MG63 (cell line): ENCODE measurements around the gene WNK2. TPM values are rescaled to one million over a fixed set of nuclear protein-coding genes. Genes with fewer than 3 reads are reported as not detected.

ENCODE experiments used
- DNase-seq: peaks from one replicate; pipeline ENCODE4 v3.0.0-alpha.2; 2020
- H3K27me3 ChIP-seq: fragments of 250-450 bp; sonication (Bioruptor Pico); 2 replicates; pipeline ENCODE4 v1.5.1; 2020; ENCODE audit warnings: mild to moderate bottlenecking, moderate library complexity
- H3K36me3 ChIP-seq: fragments of 250-450 bp; sonication (Bioruptor Pico); 2 replicates; pipeline ENCODE4 v1.5.1; 2020; ENCODE audit warnings: mild to moderate bottlenecking, moderate library complexity
- H3K4me3 ChIP-seq: fragments of 250-450 bp; sonication (Bioruptor Pico); 2 replicates; pipeline ENCODE4 v1.5.1; 2020; ENCODE audit warnings: mild to moderate bottlenecking, moderate library complexity
- H3K9me3 ChIP-seq: fragments of 250-450 bp; sonication (Bioruptor Pico); 2 replicates; pipeline ENCODE4 v1.5.1; 2020; ENCODE audit warnings: mild to moderate bottlenecking, moderate library complexity
- total RNA-seq: library from RNA; depleted of rRNA; stranded (reverse); fragments of >200 nt; shearing (Covaris generic); gene quantifications from 2 replicates; pipeline ENCODE4 v1.2.3, GENCODE V29; 2014; ENCODE audit warnings: low replicate concordance

WNK2 gene
- total RNA-seq, 1 experiment from 2014 or later, result 1.1 TPM

DNA sequence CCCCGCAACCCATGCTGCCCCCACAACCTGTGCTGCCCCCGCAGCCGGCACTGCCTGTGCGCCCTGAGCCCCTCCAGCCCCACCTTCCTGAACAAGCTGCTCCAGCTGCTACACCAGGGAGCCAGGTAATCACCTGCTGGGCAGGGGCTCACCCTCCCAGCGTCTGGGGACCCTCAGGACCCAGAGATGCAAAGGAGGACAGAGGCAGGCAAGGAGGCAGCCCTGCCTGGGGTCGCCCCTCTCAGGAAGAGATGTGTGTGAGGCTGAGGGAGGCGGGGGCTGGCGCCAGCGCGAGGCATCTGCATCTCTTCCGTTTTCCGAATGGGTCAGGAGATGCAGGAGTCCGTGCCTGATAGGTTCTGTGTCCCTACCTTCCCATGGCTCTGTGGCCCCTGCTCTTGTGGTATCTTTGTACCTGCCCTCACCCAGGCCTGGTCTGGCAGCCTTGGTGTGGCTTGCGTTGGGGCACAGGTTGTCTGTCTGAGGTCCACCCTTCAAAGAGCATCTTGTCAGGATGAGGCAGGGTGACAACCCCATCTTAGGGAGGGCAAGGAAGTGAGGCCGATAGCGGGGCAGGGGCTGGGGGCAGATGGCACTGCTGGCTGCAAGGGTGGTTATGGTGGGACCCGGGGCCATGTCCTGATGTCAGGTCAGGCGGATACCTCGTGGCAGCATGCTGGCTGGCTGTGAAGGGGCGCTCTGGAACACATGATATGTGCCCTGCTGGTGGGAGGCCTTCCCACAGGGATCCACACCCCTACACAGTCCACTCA, 75.7 kb downstream of the WNK2 start:
- H3K4me3 ChIP-seq, result no peak overlapping the region
- no peaks in the 10 kb centered on the region for H3K36me3 ChIP-seq
- no peaks in the 10 kb centered on the region for H3K9me3 ChIP-seq
- DNase-seq, result no peak
- H3K27me3 ChIP-seq, result no peaks in the 10 kb centered on the region

- Histone ChIP-seq H3K4me3 (no peak overlapping the region), H3K9me3 (no peaks in the 10 kb centered on the region), H3K27me3 (no peaks in the 10 kb centered on the region), H3K36me3 (no peaks in the 10 kb centered on the region)
- DNase-seq, result no peak
These were observed 76.5 kb downstream of the WNK2 start for GRCh38 chr9:93260263-93261066.

DNA sequence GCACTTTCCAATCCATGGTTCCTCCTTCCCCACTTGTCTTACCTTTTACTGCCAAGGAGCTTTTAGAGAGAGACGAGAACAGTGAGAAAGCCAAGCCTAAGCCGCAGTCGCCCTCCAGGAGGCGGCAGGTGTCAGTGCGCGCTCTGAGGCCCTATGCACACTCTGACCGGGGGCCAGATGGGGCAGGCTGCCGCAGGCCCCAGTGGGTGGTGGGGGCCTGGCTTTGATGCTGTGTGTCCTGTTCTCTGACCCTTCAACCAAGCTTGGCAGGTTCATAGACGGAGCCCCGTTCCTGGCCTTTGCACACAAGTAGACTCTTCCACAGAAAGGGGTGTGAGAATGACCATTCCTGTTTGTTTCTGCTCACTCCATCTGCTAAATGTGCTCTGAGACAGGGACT, 77.3 kb downstream of the WNK2 start:
- H3K9me3 ChIP-seq, result no peaks in the 10 kb centered on the region
- DNase-seq, result no peak
- H3K4me3 ChIP-seq, result no peak overlapping the region
- no peaks in the 10 kb centered on the region for H3K27me3 ChIP-seq
- H3K36me3 ChIP-seq, result no peaks in the 10 kb centered on the region

DNA sequence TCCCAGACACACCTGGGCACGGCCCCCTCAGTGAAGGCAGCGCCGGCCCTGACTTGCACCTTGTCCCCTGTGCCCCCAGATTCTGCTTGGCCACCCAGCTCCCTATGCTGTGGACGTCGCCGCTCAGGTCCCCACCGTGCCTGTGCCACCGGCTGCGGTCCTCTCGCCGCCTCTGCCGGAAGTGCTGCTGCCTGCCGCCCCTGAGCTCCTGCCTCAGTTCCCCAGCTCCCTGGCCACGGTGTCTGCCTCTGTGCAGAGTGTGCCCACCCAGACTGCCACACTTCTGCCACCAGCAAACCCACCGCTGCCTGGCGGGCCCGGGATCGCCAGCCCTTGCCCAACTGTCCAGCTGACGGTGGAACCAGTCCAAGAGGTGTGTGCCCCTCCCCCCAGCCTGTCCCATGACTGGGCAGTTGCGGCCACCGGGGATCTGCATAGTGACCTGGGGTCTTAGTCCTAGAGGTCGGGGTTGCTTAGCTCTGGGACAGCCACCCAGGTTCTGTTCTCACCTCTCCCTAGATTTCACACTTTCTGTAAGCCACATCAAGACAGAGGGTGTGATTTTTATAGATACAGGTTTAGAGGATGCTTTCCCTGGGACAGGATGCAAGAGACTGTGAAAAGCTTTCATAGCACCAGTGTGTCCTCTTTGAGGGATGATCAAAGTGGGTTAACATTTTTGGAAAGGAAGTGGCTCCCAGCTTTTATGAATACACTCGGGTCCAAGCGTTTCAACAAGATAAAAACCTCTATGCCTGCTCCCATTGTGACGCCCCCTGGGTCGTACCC, 78.0 kb downstream of the WNK2 start:
- Histone ChIP-seq H3K9me3 (no peaks in the 10 kb centered on the region), H3K4me3 (no peak overlapping the region), H3K27me3 (no peaks in the 10 kb centered on the region), H3K36me3 (no peaks in the 10 kb centered on the region)
- no peak for DNase-seq

GRCh38 chr9:93262537-93263310, 78.8 kb downstream of the WNK2 start:
- H3K27me3 ChIP-seq, result no peaks in the 10 kb centered on the region
- H3K9me3 ChIP-seq, result no peaks in the 10 kb centered on the region
- no peak overlapping the region for H3K4me3 ChIP-seq
- DNase-seq, result no peak
- H3K36me3 ChIP-seq, result no peaks in the 10 kb centered on the region

DNA sequence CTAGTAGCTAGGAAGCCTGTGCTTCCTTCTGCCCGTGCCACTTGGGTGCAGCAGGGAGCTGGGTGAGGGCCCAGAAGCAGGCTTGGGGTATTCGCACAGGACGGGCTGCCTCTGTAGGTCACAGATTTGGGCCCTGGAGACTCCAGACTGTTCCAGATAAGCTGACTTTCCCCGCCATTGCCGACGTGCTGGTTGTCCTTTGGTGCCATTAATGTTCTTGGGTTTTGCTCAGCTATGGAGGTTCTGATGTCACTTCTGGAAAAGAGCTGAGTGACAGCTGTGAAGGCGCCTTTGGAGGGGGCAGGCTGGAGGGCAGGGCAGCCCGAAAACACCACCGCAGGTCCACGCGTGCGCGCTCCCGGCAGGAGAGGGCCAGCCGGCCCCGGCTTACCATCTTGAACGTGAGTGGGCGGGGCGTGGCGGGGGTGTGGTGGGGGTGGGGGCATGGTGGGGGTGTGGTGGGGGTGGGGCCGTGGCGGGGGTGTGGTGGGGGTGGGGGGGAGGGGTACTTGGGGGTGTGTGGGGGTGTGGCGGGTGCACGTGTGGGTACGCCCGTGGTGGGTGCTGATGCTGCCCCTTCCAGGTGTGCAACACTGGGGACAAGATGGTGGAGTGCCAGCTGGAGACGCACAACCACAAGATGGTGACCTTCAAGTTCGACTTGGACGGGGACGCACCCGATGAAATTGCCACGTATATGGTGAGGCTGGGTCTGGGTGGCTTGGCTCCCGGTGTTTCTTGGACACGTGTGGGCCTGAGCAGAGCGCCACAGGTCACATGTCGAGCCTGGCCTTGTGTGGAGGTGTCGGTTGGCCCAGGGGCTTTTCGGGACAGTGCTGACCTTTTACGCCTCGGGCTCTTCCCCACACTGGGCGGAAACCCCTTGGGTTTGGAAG, 79.6 kb downstream of the WNK2 start:
- DNase-seq, result no peak
- no peaks in the 10 kb centered on the region for H3K27me3 ChIP-seq
- no peak overlapping the region for H3K4me3 ChIP-seq
- no peaks in the 10 kb centered on the region for H3K9me3 ChIP-seq
- no peaks in the 10 kb centered on the region for H3K36me3 ChIP-seq

DNA sequence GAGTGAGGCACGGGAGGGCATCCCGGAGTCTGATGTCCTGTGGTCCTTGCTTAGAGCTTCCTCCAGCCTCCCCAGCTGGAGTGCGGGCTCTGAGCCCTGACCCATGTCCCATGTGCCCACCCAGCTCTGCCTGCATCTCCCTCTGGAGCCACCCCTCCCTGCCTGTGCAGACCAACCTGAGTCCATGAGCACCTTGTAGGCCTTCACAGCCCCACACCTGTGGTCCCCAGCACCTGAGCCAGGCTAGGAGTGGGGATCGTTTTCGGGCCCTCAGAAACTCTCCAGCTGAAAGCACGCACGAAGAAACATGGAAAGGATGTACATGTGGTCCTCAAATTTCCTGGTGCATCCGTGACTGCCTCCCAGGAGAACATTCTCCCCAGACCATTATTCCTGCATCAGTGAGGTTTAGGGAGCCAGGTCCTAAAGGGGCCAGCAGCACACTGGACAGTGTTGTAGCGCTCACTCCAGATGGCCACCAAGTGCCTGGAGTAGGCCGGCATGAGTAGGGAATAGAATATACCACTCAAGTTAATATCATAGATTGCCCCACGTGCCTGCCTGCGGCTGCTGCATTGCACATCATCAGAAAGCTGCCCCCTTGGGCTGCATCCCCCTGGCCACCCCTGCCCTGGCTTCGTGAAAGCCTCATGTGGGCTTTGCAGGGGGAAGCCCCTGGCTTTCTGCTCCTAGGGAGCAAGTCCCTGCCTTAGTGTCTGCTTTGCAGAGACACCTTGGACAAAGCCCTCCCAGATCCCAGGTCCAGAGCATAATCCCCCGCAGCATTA, 80.6 kb downstream of the WNK2 start:
- Histone ChIP-seq H3K27me3 (no peaks in the 10 kb centered on the region), H3K4me3 (no peak overlapping the region), H3K9me3 (no peaks in the 10 kb centered on the region), H3K36me3 (no peaks in the 10 kb centered on the region)
- DNase-seq, result no peak

GRCh38 chr9:93265301-93265971, 81.5 kb downstream of the WNK2 start:
- no peaks in the 10 kb centered on the region for H3K9me3 ChIP-seq
- H3K4me3 ChIP-seq, result no peak overlapping the region
- no peak for DNase-seq
- H3K27me3 ChIP-seq, result no peaks in the 10 kb centered on the region
- no peaks in the 10 kb centered on the region for H3K36me3 ChIP-seq

DNA sequence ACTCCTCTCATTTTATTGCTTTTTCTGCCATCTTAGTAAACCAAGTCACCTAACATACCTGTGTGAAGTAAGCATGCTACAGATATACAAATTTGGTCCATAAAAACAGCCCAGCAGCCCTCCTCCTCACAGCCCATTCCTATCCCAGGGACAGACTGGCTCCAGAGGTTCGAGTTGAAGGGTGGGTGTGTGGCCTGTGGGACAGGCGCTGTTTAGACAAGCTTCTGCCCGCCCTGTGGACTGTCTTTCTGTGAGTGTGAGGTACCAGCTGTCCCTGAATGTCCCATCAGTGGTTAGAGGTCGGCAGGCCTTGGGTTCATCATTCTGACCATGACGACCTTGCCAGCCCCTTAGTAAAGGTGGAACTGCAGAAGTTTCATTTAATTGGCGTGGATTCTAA, 82.0 kb downstream of the WNK2 start:
- H3K27me3 ChIP-seq, result no peaks in the 10 kb centered on the region
- no peak for DNase-seq

GRCh38 chr9:93266521-93267001, 82.6 kb downstream of the WNK2 start:
- Histone ChIP-seq H3K36me3 (no peaks in the 10 kb centered on the region), H3K27me3 (no peaks in the 10 kb centered on the region), H3K9me3 (no peaks in the 10 kb centered on the region), H3K4me3 (no peak overlapping the region)
- no peak for DNase-seq

More for the DNA sequence above, 82.0 kb downstream of the WNK2 start:
- Histone ChIP-seq H3K36me3 (no peaks in the 10 kb centered on the region), H3K9me3 (no peaks in the 10 kb centered on the region), H3K4me3 (no peak overlapping the region)

DNA sequence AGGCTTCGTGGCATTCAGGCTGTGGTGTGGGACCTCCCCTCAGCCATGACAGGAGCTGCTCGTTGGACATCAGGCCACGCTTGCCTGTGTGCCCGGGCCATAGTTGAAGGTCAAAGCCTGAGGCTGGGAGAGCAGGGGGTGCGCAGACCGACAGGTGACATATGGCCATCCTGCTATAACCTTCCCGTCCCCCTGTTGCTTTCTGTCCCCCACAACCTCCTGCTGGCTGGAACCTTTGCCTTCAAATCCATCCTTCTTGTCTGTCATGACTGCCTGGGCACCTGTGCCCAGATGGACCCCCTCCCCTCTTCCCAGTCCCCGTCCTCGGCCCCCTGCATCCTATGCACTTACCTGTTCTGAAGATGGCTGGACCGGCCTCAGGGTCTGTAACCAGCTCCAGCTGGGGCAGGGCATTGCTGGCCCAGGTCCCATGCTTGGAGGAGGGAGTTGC, 83.2 kb downstream of the WNK2 start:
- Histone ChIP-seq H3K27me3 (no peaks in the 10 kb centered on the region), H3K36me3 (no peaks in the 10 kb centered on the region), H3K9me3 (no peaks in the 10 kb centered on the region), H3K4me3 (no peak overlapping the region)
- DNase-seq, result no peak

DNA sequence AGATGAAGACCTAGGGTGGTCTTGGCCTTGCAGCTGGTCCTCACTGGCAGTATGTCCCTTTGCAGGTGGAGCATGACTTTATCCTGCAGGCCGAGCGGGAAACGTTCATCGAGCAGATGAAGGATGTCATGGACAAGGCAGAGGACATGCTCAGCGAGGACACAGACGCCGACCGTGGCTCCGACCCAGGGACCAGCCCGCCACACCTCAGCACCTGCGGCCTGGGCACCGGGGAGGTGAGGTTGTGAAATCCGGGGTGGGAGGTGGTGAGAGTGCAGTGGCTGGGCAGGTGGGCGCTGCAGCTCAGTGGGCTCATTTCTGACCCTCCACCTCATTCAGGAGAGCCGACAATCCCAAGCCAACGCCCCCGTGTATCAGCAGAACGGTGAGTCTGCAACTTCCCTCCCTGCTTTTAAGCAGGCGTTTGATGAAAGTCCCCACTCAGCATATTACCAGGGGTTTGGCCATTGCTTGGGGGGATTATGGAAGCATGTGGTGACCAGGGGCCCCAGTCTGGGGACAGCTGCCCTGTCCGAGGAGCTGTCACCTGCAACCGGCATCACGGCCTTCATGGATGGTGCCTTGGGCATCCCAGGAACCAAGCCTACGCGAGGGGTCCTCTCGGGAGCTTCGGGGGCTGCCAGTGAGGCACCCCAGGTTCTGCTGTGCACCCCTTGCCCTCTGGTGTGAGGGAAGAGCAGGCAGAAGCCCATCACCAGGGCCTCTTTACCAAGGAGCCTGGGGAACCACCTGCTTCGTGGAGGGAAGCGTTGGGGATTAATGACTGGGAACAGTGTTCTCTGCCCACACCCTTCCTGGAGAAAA, 84.0 kb downstream of the WNK2 start:
- H3K27me3 ChIP-seq, result no peaks in the 10 kb centered on the region
- DNase-seq, result no peak
- H3K9me3 ChIP-seq, result no peaks in the 10 kb centered on the region
- H3K36me3 ChIP-seq, result no peaks in the 10 kb centered on the region
- no peak overlapping the region for H3K4me3 ChIP-seq

- DNase-seq, result no peak
- no peaks in the 10 kb centered on the region for H3K27me3 ChIP-seq
- no peak overlapping the region for H3K4me3 ChIP-seq
- H3K36me3 ChIP-seq, result no peaks in the 10 kb centered on the region
- no peaks in the 10 kb centered on the region for H3K9me3 ChIP-seq
These were observed 84.8 kb downstream of the WNK2 start for GRCh38 chr9:93268551-93269314.
